Measurements from ENCODE around the gene LGALS12. TPM values are rescaled to one million over a fixed set of nuclear protein-coding genes. Genes with fewer than 3 reads are reported as not detected.

LGALS12 gene
- total and polyA plus RNA-seq, 2 of the 13 experiments (the other 11 are each of a cell fraction or from before 2014, with no cell fraction given) = not detected

GRCh38 chr11:63521896-63522295 lies 16.0 kb downstream of the LGALS12 start:
- WGBS (ENCODE audit: low lambda C conversion rate) = 72% methylated on average over 2 of the region's 2 CpGs
- H3K9me3 ChIP-seq (ENCODE audit: low read length) = no peaks in the 10 kb centered on the region; the same call in 1 of the 2 replicates
- H3K4me2 ChIP-seq (ENCODE audit: low read depth, low read length) = no peak overlapping the region
- H3K9ac ChIP-seq (ENCODE audit: insufficient read depth, low read depth, low read length) = no peak overlapping the region
- no peak overlapping the region for H2AFZ ChIP-seq (ENCODE audit: low read length)
- H3K27ac ChIP-seq (ENCODE audit: extremely low read length, insufficient read depth, low read length) = no peak overlapping the region
- ATAC-seq (no peak), DNase-seq (ENCODE audit: low spot score) (no peak), FAIRE-seq (no peak)
- intact Hi-C loops (cut with micrococcal nuclease; ENCODE audit: unreplicated experiment) (no loop called here), in situ Hi-C loops (cut with HindIII; ENCODE audit: extremely low pct_ligation_motif_present, low pct_unique_long_range_greater_than_20kb) (no loop called here)
- no peaks in the 10 kb centered on the region for H3K79me2 ChIP-seq (ENCODE audit: insufficient read depth, low read length)
- no peaks in the 10 kb centered on the region for H4K20me1 ChIP-seq (ENCODE audit: insufficient read depth, low read length)
- BruUV-seq (replicated peaks) = no TSS peak
- ChIA-PET CTCF (ENCODE audit: low intra/inter-chr PET ratio, low total read pairs) (no interaction called here), POLR2A (no interaction called here)
- H3K36me3 ChIP-seq (replicated peaks in 1 of 2; ENCODE audit: control insufficient read depth in 1 of 2, insufficient read depth in 2 of 2, low read length in 2 of 2) = no peaks in the 10 kb centered on the region
- no peak overlapping the region for H3K4me3 ChIP-seq (replicated peaks in 1 of 3; ENCODE audit: insufficient read depth in 1 of 3, low read depth in 2 of 3, low read length in 3 of 3)
- no peaks in the 10 kb centered on the region for H3K4me1 ChIP-seq (ENCODE audit: insufficient read depth, low read length)
- no peaks in the 10 kb centered on the region for H3K27me3 ChIP-seq (ENCODE audit: control insufficient read depth in 1 of 2, insufficient read depth in 2 of 2, low read length in 2 of 2)
- no peak for TF ChIP-seq CCDC6 (CRISPR knock-in tag; IDR thresholded peaks at IDR 0.05)
- no peak for TF ChIP-seq ZNF263 (CRISPR knock-in tag; IDR thresholded peaks at IDR 0.05)
- TF ChIP-seq PAX8 (CRISPR knock-in tag; IDR thresholded peaks at IDR 0.05; ENCODE audit: borderline replicate concordance) = no peak
- no peak for TF ChIP-seq ZNF768 (CRISPR knock-in tag; IDR thresholded peaks at IDR 0.05)
- TF ChIP-seq ZFP1 (CRISPR knock-in tag; IDR thresholded peaks at IDR 0.05) = no peak
- no peak for TF ChIP-seq ZFP82 (CRISPR knock-in tag; IDR thresholded peaks at IDR 0.05; ENCODE audit: borderline replicate concordance)
- TF ChIP-seq KDM5B (CRISPR knock-in tag; IDR thresholded peaks at IDR 0.05; ENCODE audit: borderline replicate concordance) = no peak
- TF ChIP-seq, protein P1, sequence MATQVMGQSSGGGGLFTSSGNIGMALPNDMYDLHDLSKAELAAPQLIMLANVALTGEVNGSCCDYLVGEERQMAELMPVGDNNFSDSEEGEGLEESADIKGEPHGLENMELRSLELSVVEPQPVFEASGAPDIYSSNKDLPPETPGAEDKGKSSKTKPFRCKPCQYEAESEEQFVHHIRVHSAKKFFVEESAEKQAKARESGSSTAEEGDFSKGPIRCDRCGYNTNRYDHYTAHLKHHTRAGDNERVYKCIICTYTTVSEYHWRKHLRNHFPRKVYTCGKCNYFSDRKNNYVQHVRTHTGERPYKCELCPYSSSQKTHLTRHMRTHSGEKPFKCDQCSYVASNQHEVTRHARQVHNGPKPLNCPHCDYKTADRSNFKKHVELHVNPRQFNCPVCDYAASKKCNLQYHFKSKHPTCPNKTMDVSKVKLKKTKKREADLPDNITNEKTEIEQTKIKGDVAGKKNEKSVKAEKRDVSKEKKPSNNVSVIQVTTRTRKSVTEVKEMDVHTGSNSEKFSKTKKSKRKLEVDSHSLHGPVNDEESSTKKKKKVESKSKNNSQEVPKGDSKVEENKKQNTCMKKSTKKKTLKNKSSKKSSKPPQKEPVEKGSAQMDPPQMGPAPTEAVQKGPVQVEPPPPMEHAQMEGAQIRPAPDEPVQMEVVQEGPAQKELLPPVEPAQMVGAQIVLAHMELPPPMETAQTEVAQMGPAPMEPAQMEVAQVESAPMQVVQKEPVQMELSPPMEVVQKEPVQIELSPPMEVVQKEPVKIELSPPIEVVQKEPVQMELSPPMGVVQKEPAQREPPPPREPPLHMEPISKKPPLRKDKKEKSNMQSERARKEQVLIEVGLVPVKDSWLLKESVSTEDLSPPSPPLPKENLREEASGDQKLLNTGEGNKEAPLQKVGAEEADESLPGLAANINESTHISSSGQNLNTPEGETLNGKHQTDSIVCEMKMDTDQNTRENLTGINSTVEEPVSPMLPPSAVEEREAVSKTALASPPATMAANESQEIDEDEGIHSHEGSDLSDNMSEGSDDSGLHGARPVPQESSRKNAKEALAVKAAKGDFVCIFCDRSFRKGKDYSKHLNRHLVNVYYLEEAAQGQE (IDR thresholded peaks at IDR 0.05; ENCODE audit: borderline replicate concordance in 1 of 2, low read depth in 1 of 2, low read length in 2 of 2) = no peak
- no peak for TF ChIP-seq ZNF337 (CRISPR knock-in tag; IDR thresholded peaks at IDR 0.05; ENCODE audit: borderline replicate concordance, low read depth)
- no peak for TF ChIP-seq ZNF7 (CRISPR knock-in tag; IDR thresholded peaks at IDR 0.05)
- TF ChIP-seq HCFC1 (IDR thresholded peaks at IDR 0.05; ENCODE audit: low read depth, low read length) = no peak
- no peak for TF ChIP-seq MYC (CRISPR knock-in tag; IDR thresholded peaks at IDR 0.05; ENCODE audit: borderline replicate concordance)
- TF ChIP-seq, protein P2, sequence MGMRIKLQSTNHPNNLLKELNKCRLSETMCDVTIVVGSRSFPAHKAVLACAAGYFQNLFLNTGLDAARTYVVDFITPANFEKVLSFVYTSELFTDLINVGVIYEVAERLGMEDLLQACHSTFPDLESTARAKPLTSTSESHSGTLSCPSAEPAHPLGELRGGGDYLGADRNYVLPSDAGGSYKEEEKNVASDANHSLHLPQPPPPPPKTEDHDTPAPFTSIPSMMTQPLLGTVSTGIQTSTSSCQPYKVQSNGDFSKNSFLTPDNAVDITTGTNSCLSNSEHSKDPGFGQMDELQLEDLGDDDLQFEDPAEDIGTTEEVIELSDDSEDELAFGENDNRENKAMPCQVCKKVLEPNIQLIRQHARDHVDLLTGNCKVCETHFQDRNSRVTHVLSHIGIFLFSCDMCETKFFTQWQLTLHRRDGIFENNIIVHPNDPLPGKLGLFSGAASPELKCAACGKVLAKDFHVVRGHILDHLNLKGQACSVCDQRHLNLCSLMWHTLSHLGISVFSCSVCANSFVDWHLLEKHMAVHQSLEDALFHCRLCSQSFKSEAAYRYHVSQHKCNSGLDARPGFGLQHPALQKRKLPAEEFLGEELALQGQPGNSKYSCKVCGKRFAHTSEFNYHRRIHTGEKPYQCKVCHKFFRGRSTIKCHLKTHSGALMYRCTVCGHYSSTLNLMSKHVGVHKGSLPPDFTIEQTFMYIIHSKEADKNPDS (CRISPR knock-in tag; IDR thresholded peaks at IDR 0.05) = no peak
- TF ChIP-seq, protein P3, sequence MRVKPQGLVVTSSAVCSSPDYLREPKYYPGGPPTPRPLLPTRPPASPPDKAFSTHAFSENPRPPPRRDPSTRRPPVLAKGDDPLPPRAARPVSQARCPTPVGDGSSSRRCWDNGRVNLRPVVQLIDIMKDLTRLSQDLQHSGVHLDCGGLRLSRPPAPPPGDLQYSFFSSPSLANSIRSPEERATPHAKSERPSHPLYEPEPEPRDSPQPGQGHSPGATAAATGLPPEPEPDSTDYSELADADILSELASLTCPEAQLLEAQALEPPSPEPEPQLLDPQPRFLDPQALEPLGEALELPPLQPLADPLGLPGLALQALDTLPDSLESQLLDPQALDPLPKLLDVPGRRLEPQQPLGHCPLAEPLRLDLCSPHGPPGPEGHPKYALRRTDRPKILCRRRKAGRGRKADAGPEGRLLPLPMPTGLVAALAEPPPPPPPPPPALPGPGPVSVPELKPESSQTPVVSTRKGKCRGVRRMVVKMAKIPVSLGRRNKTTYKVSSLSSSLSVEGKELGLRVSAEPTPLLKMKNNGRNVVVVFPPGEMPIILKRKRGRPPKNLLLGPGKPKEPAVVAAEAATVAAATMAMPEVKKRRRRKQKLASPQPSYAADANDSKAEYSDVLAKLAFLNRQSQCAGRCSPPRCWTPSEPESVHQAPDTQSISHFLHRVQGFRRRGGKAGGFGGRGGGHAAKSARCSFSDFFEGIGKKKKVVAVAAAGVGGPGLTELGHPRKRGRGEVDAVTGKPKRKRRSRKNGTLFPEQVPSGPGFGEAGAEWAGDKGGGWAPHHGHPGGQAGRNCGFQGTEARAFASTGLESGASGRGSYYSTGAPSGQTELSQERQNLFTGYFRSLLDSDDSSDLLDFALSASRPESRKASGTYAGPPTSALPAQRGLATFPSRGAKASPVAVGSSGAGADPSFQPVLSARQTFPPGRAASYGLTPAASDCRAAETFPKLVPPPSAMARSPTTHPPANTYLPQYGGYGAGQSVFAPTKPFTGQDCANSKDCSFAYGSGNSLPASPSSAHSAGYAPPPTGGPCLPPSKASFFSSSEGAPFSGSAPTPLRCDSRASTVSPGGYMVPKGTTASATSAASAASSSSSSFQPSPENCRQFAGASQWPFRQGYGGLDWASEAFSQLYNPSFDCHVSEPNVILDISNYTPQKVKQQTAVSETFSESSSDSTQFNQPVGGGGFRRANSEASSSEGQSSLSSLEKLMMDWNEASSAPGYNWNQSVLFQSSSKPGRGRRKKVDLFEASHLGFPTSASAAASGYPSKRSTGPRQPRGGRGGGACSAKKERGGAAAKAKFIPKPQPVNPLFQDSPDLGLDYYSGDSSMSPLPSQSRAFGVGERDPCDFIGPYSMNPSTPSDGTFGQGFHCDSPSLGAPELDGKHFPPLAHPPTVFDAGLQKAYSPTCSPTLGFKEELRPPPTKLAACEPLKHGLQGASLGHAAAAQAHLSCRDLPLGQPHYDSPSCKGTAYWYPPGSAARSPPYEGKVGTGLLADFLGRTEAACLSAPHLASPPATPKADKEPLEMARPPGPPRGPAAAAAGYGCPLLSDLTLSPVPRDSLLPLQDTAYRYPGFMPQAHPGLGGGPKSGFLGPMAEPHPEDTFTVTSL (CRISPR knock-in tag; IDR thresholded peaks at IDR 0.05; ENCODE audit: borderline replicate concordance) = no peak
- TF ChIP-seq ZSCAN31 (CRISPR knock-in tag; IDR thresholded peaks at IDR 0.05; ENCODE audit: low read depth) = no peak
